Gastrocnemius medialis (tissue), 4 donors: Measurements from ENCODE around the gene HFE. TPM values are rescaled to one million over a fixed set of nuclear protein-coding genes. Genes with fewer than 3 reads are reported as not detected.
A peak's percentile ranks its signal among the peaks of the same experiment; 100 is the strongest.

ENCODE experiments used
- ATAC-seq, 2 donors: fragments of 150-250 bp; one replicate each; pipeline ENCODE4 v1.9.1; 2016
- DNase-seq, 2 donors: peaks; one replicate each; pipeline ENCODE4 v3.0.0-alpha.2; 2019
- H3K27ac ChIP-seq, 4 donors: fragments of 200-600 bp; sonication (generic); 1 replicate in 1 of 4; 2 replicates in 3 of 4; pipeline ENCODE4 v1.5.1; 2016 to 2018; ENCODE audit warnings: mild to moderate bottlenecking in 2 of 4, moderate library complexity in 1 of 4
- H3K27me3 ChIP-seq, 3 donors: fragments of 200-600 bp; sonication (generic) in 2 of 3; 1 replicate in 1 of 3; 2 replicates in 2 of 3; pipeline versions ENCODE4 v1.5.1 to v1.6.0; 2016 to 2019; ENCODE audit warnings: mild to moderate bottlenecking in 1 of 3, moderate library complexity in 1 of 3
- H3K36me3 ChIP-seq, 2 donors: fragments of 200-600 bp; sonication (generic) in 1 of 2; one replicate each; pipeline ENCODE4 v1.5.1; 2017 to 2018
- H3K4me1 ChIP-seq, 2 donors: fragments of 200-600 bp; sonication (generic) in 1 of 2; one replicate each; pipeline ENCODE4 v1.5.1; 2016 to 2017; ENCODE audit warnings: mild to moderate bottlenecking in 2 of 2
- H3K4me3 ChIP-seq, 4 donors: fragments of 200-600 bp; sonication (generic) in 3 of 4; 1 replicate in 1 of 4; 2 replicates in 3 of 4; pipeline ENCODE4 v1.5.1; 2016 to 2019; ENCODE audit warnings: mild to moderate bottlenecking in 2 of 4
- H3K9me3 ChIP-seq, 3 donors: fragments of 200-600 bp; sonication (generic) in 2 of 3; 1 replicate in 1 of 3; 2 replicates in 2 of 3; pipeline ENCODE4 v1.5.1; 2016 to 2019
- CTCF ChIP-seq, 5 experiments: fragments of 450-650 bp in 3 of 5; fragments of 200-600 bp in 2 of 5; sonication (generic) in 2 of 5; IDR thresholded peaks in 4 of 5; conservative IDR thresholded peaks in 1 of 5; 1 replicate in 4 of 5; 2 replicates in 1 of 5; pipeline ENCODE4 v1.5.1; 2016 to 2019; ENCODE audit warnings: antibody characterized with exemption in 5 of 5, mild to moderate bottlenecking in 3 of 5, moderate library complexity in 3 of 5
- POLR2A ChIP-seq, 2 donors: fragments of 450-650 bp; IDR thresholded peaks; one replicate each; pipeline ENCODE4 v1.6.1; 2017; ENCODE audit warnings: antibody characterized with exemption in 2 of 2, mild to moderate bottlenecking in 2 of 2, moderate library complexity in 2 of 2
- in situ Hi-C, 4 donors: fragments of 200-750 bp; cut with MboI; loops; one replicate each; pipeline versions ENCODE4 v1.15.0 to v1.8.0; 2017; ENCODE audit warnings: low sequenced_read_pairs in 4 of 4
- intact Hi-C: fragments of 100-400 bp; cut with DNase I; formaldehyde crosslinking; loops from one replicate; pipeline ENCODE4 v1.15.1; 2023; ENCODE audit warnings: low total_unique reads
- total RNA-seq, 4 donors: library from RNA; depleted of rRNA; stranded (reverse); fragments of >200 nt; gene quantifications; one replicate each; pipeline versions ENCODE4 v1.1.0 to v1.2.3, GENCODE V29; 2016

The HFE gene
- total RNA-seq, 4 donors from 2014 or later, result 0.10 to 2.0 (median 1.6) TPM

- Histone ChIP-seq H3K27ac (no peak overlapping the region), H3K4me3 (no peak overlapping the region), H3K36me3 (peaks cover 0 to 13% of the 10 kb centered on the region in 2 donors), H3K9me3 (no peaks in the 10 kb centered on the region), H3K4me1 (peaks cover 20% of the 10 kb centered on the region in 2 donors), H3K27me3 (no peaks in the 10 kb centered on the region)
- ATAC-seq, result no peak
- TF ChIP-seq CTCF (IDR thresholded peaks at IDR 0.05 in 4 of 5, conservative IDR thresholded peaks at IDR 0.05 in 1 of 5) (no peak), POLR2A (IDR thresholded peaks at IDR 0.05) (no peak)
- DNase-seq, result no peak
- intact Hi-C loops (no loop called here), in situ Hi-C loops (no loop called here)
These were observed 53.2 kb downstream of the HFE start for GRCh38 chr6:26140254-26140966.

- no peaks in the 10 kb centered on the region for H3K27me3 ChIP-seq
- no peaks in the 10 kb centered on the region for H3K9me3 ChIP-seq
- DNase-seq (no peak), ATAC-seq (no peak)
- peak overlapping the region in 1 of 4 donors; percentile 57 for H3K27ac ChIP-seq
- TF ChIP-seq CTCF (IDR thresholded peaks at IDR 0.05 in 4 of 5, conservative IDR thresholded peaks at IDR 0.05 in 1 of 5) (no peak), POLR2A (IDR thresholded peaks at IDR 0.05) (no peak)
- H3K4me1 ChIP-seq, result peaks cover 16 to 17% of the 10 kb centered on the region in 2 donors
- in situ Hi-C loops, result no loop called here
- H3K4me3 ChIP-seq, result no peak overlapping the region
- intact Hi-C loops, result no loop called here
- peaks cover 0 to 13% of the 10 kb centered on the region in 2 donors for H3K36me3 ChIP-seq
These were observed 53.7 kb downstream of the HFE start for GRCh38 chr6:26140967-26141294.

GRCh38 chr6:26141378-26141904 is 54.2 kb downstream of the HFE start:
- Histone ChIP-seq H3K4me1 (peaks cover 14 to 16% of the 10 kb centered on the region in 2 donors), H3K27ac (peak overlapping the region; percentile 3 to 57 (median 52)), H3K9me3 (no peaks in the 10 kb centered on the region), H3K27me3 (no peaks in the 10 kb centered on the region), H3K4me3 (no peak overlapping the region), H3K36me3 (peaks cover 0 to 13% of the 10 kb centered on the region in 2 donors)
- ATAC-seq (peak; percentile 85 to 94), DNase-seq (peak in 1 of 2 donors; percentile 51)
- in situ Hi-C loops, result no loop called here
- intact Hi-C loops, result no loop called here
- TF ChIP-seq POLR2A (IDR thresholded peaks at IDR 0.05) (no peak), CTCF (IDR thresholded peaks at IDR 0.05 in 4 of 5, conservative IDR thresholded peaks at IDR 0.05 in 1 of 5) (no peak)

- no peak for TF ChIP-seq CTCF (IDR thresholded peaks at IDR 0.05 in 4 of 5, conservative IDR thresholded peaks at IDR 0.05 in 1 of 5)
- TF ChIP-seq POLR2A (IDR thresholded peaks at IDR 0.05), result no peak
- H3K36me3 ChIP-seq, result peaks cover 0 to 13% of the 10 kb centered on the region in 2 donors
- H3K4me3 ChIP-seq, result no peak overlapping the region
- intact Hi-C loops (no loop called here), in situ Hi-C loops (no loop called here)
- H3K4me1 ChIP-seq, result peaks cover 14 to 16% of the 10 kb centered on the region in 2 donors
- H3K27me3 ChIP-seq, result no peaks in the 10 kb centered on the region
- no peak for ATAC-seq
- no peak for DNase-seq
- no peaks in the 10 kb centered on the region for H3K9me3 ChIP-seq
- H3K27ac ChIP-seq, result peak overlapping the region; percentile 3 to 57 (median 52)
These were observed 54.8 kb downstream of the HFE start for GRCh38 chr6:26142026-26142425.

Other genes starting within 250 kb of the HFE start
- gene SLC17A3, start 213.2 kb upstream of the HFE start, total RNA-seq, result under 1 TPM in 1 of 4 donors, not detected in 3; 0.22 TPM
- gene SLC17A2, start 156.7 kb upstream of the HFE start, total RNA-seq, result under 1 TPM in 1 of 4 donors, not detected in 3; 0.11 TPM
- 1 to 10 TPM; 2.2 to 6.7 (median 4.6) TPM for gene TRIM38, start 124.6 kb upstream of the HFE start, total RNA-seq